ENCODE measurements around the gene LRRC10B. TPM values are rescaled to one million over a fixed set of nuclear protein-coding genes. Genes with fewer than 3 reads are reported as not detected.

The LRRC10B gene
- total RNA-seq, 2 experiments from 2014 or later: not detected

DNA sequence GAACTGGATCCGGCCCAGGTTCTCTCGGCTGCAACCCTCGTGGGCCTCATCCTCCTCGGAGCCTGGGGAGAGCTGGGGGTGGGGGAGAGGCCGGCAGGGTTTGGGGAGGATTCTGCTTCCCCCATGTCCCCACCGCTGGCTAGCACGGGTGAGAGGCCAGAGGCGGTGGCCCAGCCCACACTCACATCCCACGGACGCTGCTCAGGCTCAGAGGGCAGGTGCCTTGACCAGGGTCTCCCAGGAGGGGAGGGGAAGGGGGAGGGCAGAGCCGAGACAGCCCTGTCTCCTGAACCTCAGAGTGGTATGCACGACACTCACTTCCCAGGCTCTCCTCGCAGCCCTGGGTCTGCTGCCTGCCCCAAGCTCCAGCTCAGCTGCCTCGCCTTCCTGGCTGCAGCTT lies 19.6 kb downstream of the LRRC10B start:
- Mint-ChIP-seq H3K4me1 (ENCODE audit: low read depth) (no peaks in the 10 kb centered on the region), H3K4me3 (no peak overlapping the region)
- CTCF ChIA-PET: interaction anchor here (1.4 to 8.5 kb wide), 2 partner anchors 9 to 17 kb away, joined by 3 to 87 read pairs; no protein-coding TSS in a partner anchor

GRCh38 chr11:61529537-61530225 lies 21.1 kb downstream of the LRRC10B start:
- DNase-seq (no peak), ATAC-seq (no peak)
- intact Hi-C loops (cut with micrococcal nuclease): loop anchor here (10.0 kb wide), 1 partner anchor 105 kb away; no protein-coding TSS in a partner anchor
- Mint-ChIP-seq H3K27ac (no peak overlapping the region), H3K9me3 (no peaks in the 10 kb centered on the region), H3K4me3 (no peak overlapping the region), H3K4me1 (ENCODE audit: low read depth) (no peaks in the 10 kb centered on the region), H3K27me3 (peaks cover 16% of the 10 kb centered on the region), H3K36me3 (ENCODE audit: low read depth) (no peaks in the 10 kb centered on the region)
- TF ChIP-seq, protein P1, sequence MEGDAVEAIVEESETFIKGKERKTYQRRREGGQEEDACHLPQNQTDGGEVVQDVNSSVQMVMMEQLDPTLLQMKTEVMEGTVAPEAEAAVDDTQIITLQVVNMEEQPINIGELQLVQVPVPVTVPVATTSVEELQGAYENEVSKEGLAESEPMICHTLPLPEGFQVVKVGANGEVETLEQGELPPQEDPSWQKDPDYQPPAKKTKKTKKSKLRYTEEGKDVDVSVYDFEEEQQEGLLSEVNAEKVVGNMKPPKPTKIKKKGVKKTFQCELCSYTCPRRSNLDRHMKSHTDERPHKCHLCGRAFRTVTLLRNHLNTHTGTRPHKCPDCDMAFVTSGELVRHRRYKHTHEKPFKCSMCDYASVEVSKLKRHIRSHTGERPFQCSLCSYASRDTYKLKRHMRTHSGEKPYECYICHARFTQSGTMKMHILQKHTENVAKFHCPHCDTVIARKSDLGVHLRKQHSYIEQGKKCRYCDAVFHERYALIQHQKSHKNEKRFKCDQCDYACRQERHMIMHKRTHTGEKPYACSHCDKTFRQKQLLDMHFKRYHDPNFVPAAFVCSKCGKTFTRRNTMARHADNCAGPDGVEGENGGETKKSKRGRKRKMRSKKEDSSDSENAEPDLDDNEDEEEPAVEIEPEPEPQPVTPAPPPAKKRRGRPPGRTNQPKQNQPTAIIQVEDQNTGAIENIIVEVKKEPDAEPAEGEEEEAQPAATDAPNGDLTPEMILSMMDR (IDR thresholded peaks at IDR 0.05): no peak
- POLR2A ChIA-PET: no interaction called here
- CTCF ChIA-PET: interaction anchor here (8.5 kb wide), 1 partner anchor 10 kb away, joined by 87 read pairs; no protein-coding TSS in a partner anchor

More for the DNA sequence above, 19.6 kb downstream of the LRRC10B start:
- peaks cover 9% of the 10 kb centered on the region for H3K27me3 Mint-ChIP-seq
- TF ChIP-seq, protein P1 (IDR thresholded peaks at IDR 0.05): no peak
- no peak overlapping the region for H3K27ac Mint-ChIP-seq
- no peaks in the 10 kb centered on the region for H3K9me3 Mint-ChIP-seq
- DNase-seq (no peak), ATAC-seq (no peak)
- intact Hi-C loops (cut with micrococcal nuclease): no loop called here
- H3K36me3 Mint-ChIP-seq (ENCODE audit: low read depth): no peaks in the 10 kb centered on the region
- POLR2A ChIA-PET: no interaction called here

- ATAC-seq (no peak), DNase-seq (no peak)
- TF ChIP-seq, protein P1 (IDR thresholded peaks at IDR 0.05): no peak
- Mint-ChIP-seq H3K36me3 (ENCODE audit: low read depth) (no peaks in the 10 kb centered on the region), H3K27me3 (peaks cover 14% of the 10 kb centered on the region), H3K4me3 (no peak overlapping the region), H3K4me1 (ENCODE audit: low read depth) (no peaks in the 10 kb centered on the region), H3K27ac (no peak overlapping the region), H3K9me3 (no peaks in the 10 kb centered on the region)
- ChIA-PET CTCF (interaction anchor here (0.9 to 8.5 kb wide), 10 partner anchors 11 to 203 kb away, joined by 3 to 87 read pairs (median 8); no protein-coding TSS in a partner anchor), POLR2A (no interaction called here)
- intact Hi-C loops (cut with micrococcal nuclease): loop anchor here (10.0 kb wide), 1 partner anchor 104 kb away; no protein-coding TSS in a partner anchor
Measured at GRCh38 chr11:61531044-61531443, 22.5 kb downstream of the LRRC10B start.

DNA sequence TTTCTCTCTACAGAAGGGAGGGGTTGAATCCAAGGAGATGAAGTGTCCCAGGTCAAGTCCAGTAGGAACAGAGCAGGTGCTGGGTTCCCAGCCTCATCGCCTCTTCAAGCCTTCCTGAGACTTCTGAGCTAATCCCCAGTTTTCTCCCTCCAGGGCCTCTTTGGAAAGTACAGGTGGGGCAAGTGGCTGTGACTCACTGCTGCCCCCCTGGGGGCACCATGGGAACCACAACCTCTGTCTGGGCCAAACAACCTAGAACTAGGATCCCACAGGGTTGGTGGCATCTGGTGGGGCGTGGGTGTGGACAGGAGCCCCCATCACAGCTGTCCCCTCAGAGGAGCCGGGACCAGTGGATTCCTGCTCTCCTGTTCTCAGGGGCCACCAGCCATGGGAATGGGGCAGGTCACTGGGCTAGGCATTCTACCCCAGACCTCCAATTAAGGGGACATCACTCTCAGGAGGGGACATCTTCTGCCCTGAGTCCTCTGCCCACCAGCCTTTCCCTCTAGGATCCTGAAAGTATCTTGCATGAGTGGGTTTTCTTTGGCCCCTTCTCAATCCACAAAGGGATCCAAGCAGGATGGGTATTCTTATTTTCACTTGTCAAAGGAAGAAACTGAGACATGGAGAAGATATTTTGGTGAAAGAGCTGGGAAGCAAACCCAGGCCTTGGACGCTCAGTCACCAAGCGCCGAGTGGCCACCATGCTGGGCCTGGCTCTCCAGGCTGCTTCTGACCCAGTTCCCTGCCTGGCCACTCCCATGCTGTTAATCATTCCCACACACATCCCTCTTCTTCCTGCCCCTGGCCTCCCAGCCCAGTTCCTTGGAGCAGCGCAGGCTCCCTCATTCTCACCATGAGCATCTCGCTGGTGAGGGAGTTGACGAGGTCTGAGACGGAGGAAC lies 23.8 kb downstream of the LRRC10B start:
- Mint-ChIP-seq H3K4me3 (no peak overlapping the region), H3K36me3 (ENCODE audit: low read depth) (no peaks in the 10 kb centered on the region), H3K27ac (no peak overlapping the region), H3K27me3 (peaks cover 14% of the 10 kb centered on the region), H3K4me1 (ENCODE audit: low read depth) (no peaks in the 10 kb centered on the region), H3K9me3 (no peaks in the 10 kb centered on the region)
- intact Hi-C loops (cut with micrococcal nuclease): loop anchor here (10.0 kb wide), 1 partner anchor 102 kb away; no protein-coding TSS in a partner anchor
- POLR2A ChIA-PET: interaction anchor here (0.6 kb wide), 1 partner anchor 828 kb away, joined by 4 read pairs; no protein-coding TSS in a partner anchor
- CTCF ChIA-PET: interaction anchor here (0.6 to 8.5 kb wide), 30 partner anchors 9 to 202 kb away, joined by 3 to 87 read pairs (median 4); no protein-coding TSS in a partner anchor
- ATAC-seq: peak; percentile 94
- TF ChIP-seq, protein P1 (IDR thresholded peaks at IDR 0.05): peak; percentile 84
- DNase-seq: peak; percentile 62

All from activated CD8-positive, alpha-beta T cell treated with anti-CD3 and anti-CD28 coated beads for 36 hours (primary cell).